GM21529 (cell line): ENCODE results near the gene MAP4K3.

ENCODE experiments used
- ATAC-seq: cut with Tn5 transposase; IDR thresholded peaks from one replicate; pipeline ENCODE4 v1.9.1; 2021; ENCODE audit not compliant: unreplicated experiment

MAP4K3 gene

GRCh38 chr2:39202639-39203369 is 234.3 kb downstream of the MAP4K3 start:
- ATAC-seq = no peak
